WTC11 (cell line): ENCODE data around the gene KCNJ15. TPM values are rescaled to one million over a fixed set of nuclear protein-coding genes. Genes with fewer than 3 reads are reported as not detected.

Experiments used
- ATAC-seq: fragments of 200-7000 bp; cut with Tn5 transposase; 2 replicates; pipeline ENCODE4 v1.10.0; 2021; ENCODE audit warnings: mild to moderate bottlenecking, moderate library complexity
- CTCF ChIA-PET: fragments of 300-600 bp; sonication (Branson Sonifier 250); formaldehyde crosslinking; loops from one replicate; lab custom pipeline; 2021; ENCODE audit warnings: antibody characterized with exemption; lab: Charles Lee
- POLR2A ChIA-PET: fragments of 350-600 bp; sonication (Branson Sonifier 250); formaldehyde crosslinking; loops from one replicate; lab custom pipeline; 2021; ENCODE audit warnings: antibody characterized with exemption; lab: Charles Lee
- DNase-seq: peaks from one replicate; pipeline ENCODE4 v3.0.0; 2021; ENCODE audit warnings: low spot score
- H3K27ac Mint-ChIP-seq: 2 replicates; pipeline ENCODE4 v1.8.0; 2021; ENCODE audit warnings: mixed read lengths
- H3K27me3 Mint-ChIP-seq: 2 replicates; pipeline ENCODE4 v1.8.0; 2021; ENCODE audit warnings: low read depth, mild to moderate bottlenecking, moderate library complexity, mixed read lengths
- H3K36me3 Mint-ChIP-seq: 2 replicates; pipeline ENCODE4 v1.8.0; 2021; ENCODE audit warnings: mixed read lengths
- H3K4me1 Mint-ChIP-seq: 2 replicates; pipeline ENCODE4 v1.8.0; 2022; ENCODE audit warnings: mixed read lengths
- H3K4me3 Mint-ChIP-seq: 2 replicates; pipeline ENCODE4 v1.8.0; 2021; ENCODE audit warnings: mild to moderate bottlenecking, moderate library complexity, mixed read lengths
- H3K9me3 Mint-ChIP-seq: 2 replicates; pipeline ENCODE4 v1.8.0; 2021; ENCODE audit warnings: mixed read lengths
- AR ChIP-seq: fragments of 250-450 bp; sonication (Bioruptor Pico); IDR thresholded peaks from 2 replicates; pipeline ENCODE4 v1.9.0; 2021; ENCODE audit warnings: mild to moderate bottlenecking
- ATF1 ChIP-seq: sonication (generic); formaldehyde crosslinking; IDR thresholded peaks from 2 replicates; pipeline ENCODE4 v1.8.1; 2023; ENCODE audit warnings: mild to moderate bottlenecking, moderate library complexity, missing genetic modification reagents
- CDX4 ChIP-seq: fragments of 250-450 bp; sonication (Bioruptor Pico); IDR thresholded peaks from 2 replicates; pipeline ENCODE4 v1.9.0; 2021; ENCODE audit warnings: moderate library complexity, mild to moderate bottlenecking, inconsistent platforms, borderline replicate concordance
- CREB1 ChIP-seq: sonication (generic); formaldehyde crosslinking; IDR thresholded peaks from 2 replicates; pipeline ENCODE4 v1.8.0; 2023; ENCODE audit warnings: mild to moderate bottlenecking, missing genetic modification reagents
- ELF4 ChIP-seq: sonication (generic); formaldehyde crosslinking; IDR thresholded peaks from 2 replicates; pipeline ENCODE4 v1.8.1; 2022; ENCODE audit warnings: low read depth, mild to moderate bottlenecking, moderate library complexity, missing genetic modification reagents
- ESRRA ChIP-seq: sonication (generic); formaldehyde crosslinking; IDR thresholded peaks from 2 replicates; pipeline ENCODE4 v1.8.1; 2022; ENCODE audit warnings: mild to moderate bottlenecking, missing genetic modification reagents, borderline replicate concordance
- FOXK1 ChIP-seq: sonication (generic); formaldehyde crosslinking; IDR thresholded peaks from 2 replicates; pipeline ENCODE4 v1.8.0; 2022; ENCODE audit warnings: mild to moderate bottlenecking, moderate library complexity, missing genetic modification reagents
- GABPB1 ChIP-seq: sonication (generic); formaldehyde crosslinking; IDR thresholded peaks from 2 replicates; pipeline ENCODE4 v1.8.1; 2023; ENCODE audit warnings: mild to moderate bottlenecking, missing genetic modification reagents
- MLX ChIP-seq: sonication (generic); formaldehyde crosslinking; IDR thresholded peaks from 2 replicates; pipeline ENCODE4 v1.8.1; 2023; ENCODE audit warnings: mild to moderate bottlenecking, missing genetic modification reagents, moderate library complexity
- NFATC4 ChIP-seq: fragments of 250-450 bp; sonication (Bioruptor Pico); IDR thresholded peaks from 2 replicates; pipeline ENCODE4 v1.9.0; 2021; ENCODE audit warnings: mild to moderate bottlenecking
- NFYB ChIP-seq: sonication (generic); formaldehyde crosslinking; conservative IDR thresholded peaks from 2 replicates; pipeline ENCODE4 v1.8.0; 2022; ENCODE audit warnings: low read depth, missing genetic modification reagents
- NR3C1 ChIP-seq: sonication (generic); formaldehyde crosslinking; conservative IDR thresholded peaks from 2 replicates; pipeline ENCODE4 v1.8.1; 2023; ENCODE audit warnings: low read depth, mild to moderate bottlenecking, missing genetic modification reagents
- RELA ChIP-seq: sonication (generic); formaldehyde crosslinking; IDR thresholded peaks from 2 replicates; pipeline ENCODE4 v1.8.1; 2022; ENCODE audit warnings: missing genetic modification reagents, mild to moderate bottlenecking, borderline replicate concordance
- RORB ChIP-seq: fragments of 250-450 bp; sonication (Bioruptor Pico); IDR thresholded peaks from 2 replicates; pipeline ENCODE4 v1.9.0; 2021; ENCODE audit warnings: mild to moderate bottlenecking
- SP1 ChIP-seq: sonication (generic); formaldehyde crosslinking; conservative IDR thresholded peaks from 2 replicates; pipeline ENCODE4 v1.8.1; 2022; ENCODE audit warnings: missing genetic modification reagents
- total RNA-seq: library from RNA; stranded (reverse); gene quantifications from 3 replicates; pipeline ENCODE4 v1.2.3, GENCODE V29; 2021
- TF ChIP-seq, protein P1 (sequence below): sonication (generic); formaldehyde crosslinking; IDR thresholded peaks from 2 replicates; pipeline ENCODE4 v1.8.1; 2023; ENCODE audit warnings: mild to moderate bottlenecking, missing genetic modification reagents
- TF ChIP-seq, protein P2 (sequence below): fragments of 250-450 bp; sonication (Bioruptor Pico); IDR thresholded peaks from 2 replicates; pipeline ENCODE4 v1.9.0; 2021; ENCODE audit warnings: mild to moderate bottlenecking, borderline replicate concordance
- TF ChIP-seq, protein P3 (sequence below): sonication (generic); formaldehyde crosslinking; IDR thresholded peaks from 2 replicates; pipeline ENCODE4 v1.8.1; 2023; ENCODE audit warnings: mild to moderate bottlenecking, moderate library complexity, missing genetic modification reagents

The KCNJ15 gene
- total RNA-seq, 1 experiment from 2014 or later = 0.57 TPM

DNA sequence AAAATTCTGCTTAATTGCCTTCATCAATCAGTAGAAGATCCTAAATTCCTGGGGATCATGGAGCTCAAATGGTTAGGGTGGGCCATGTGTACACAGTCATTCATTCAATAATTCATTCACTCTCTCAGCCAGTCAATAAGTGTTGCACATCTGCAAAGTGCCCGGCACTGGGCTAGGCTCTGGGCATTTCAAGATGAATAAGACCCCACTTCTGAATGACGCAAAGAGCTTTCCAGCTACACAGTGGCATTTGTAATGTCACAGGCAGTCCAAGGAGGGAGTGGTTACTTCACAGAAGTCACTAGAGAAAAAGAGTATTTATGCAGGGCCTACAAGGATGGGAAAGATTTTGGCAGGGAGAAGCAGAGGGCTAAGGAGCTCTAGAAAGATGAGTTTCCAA is 93.2 kb downstream of the KCNJ15 start:
- TF ChIP-seq ESRRA (CRISPR knock-in tag) = no peak
- no peak for TF ChIP-seq MLX (CRISPR knock-in tag)
- no peak for TF ChIP-seq ELF4 (CRISPR knock-in tag)
- TF ChIP-seq SP1 (CRISPR knock-in tag) = no peak
- no peak for TF ChIP-seq CDX4
- TF ChIP-seq GABPB1 (CRISPR knock-in tag) = no peak
- no peak for TF ChIP-seq NR3C1
- TF ChIP-seq NFATC4 (CRISPR knock-in tag) = no peak
- no peak for TF ChIP-seq ATF1 (CRISPR knock-in tag)
- TF ChIP-seq CREB1 (CRISPR knock-in tag) = no peak
- TF ChIP-seq, protein P1, sequence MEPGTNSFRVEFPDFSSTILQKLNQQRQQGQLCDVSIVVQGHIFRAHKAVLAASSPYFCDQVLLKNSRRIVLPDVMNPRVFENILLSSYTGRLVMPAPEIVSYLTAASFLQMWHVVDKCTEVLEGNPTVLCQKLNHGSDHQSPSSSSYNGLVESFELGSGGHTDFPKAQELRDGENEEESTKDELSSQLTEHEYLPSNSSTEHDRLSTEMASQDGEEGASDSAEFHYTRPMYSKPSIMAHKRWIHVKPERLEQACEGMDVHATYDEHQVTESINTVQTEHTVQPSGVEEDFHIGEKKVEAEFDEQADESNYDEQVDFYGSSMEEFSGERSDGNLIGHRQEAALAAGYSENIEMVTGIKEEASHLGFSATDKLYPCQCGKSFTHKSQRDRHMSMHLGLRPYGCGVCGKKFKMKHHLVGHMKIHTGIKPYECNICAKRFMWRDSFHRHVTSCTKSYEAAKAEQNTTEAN (CRISPR knock-in tag) = no peak
- TF ChIP-seq, protein P2, sequence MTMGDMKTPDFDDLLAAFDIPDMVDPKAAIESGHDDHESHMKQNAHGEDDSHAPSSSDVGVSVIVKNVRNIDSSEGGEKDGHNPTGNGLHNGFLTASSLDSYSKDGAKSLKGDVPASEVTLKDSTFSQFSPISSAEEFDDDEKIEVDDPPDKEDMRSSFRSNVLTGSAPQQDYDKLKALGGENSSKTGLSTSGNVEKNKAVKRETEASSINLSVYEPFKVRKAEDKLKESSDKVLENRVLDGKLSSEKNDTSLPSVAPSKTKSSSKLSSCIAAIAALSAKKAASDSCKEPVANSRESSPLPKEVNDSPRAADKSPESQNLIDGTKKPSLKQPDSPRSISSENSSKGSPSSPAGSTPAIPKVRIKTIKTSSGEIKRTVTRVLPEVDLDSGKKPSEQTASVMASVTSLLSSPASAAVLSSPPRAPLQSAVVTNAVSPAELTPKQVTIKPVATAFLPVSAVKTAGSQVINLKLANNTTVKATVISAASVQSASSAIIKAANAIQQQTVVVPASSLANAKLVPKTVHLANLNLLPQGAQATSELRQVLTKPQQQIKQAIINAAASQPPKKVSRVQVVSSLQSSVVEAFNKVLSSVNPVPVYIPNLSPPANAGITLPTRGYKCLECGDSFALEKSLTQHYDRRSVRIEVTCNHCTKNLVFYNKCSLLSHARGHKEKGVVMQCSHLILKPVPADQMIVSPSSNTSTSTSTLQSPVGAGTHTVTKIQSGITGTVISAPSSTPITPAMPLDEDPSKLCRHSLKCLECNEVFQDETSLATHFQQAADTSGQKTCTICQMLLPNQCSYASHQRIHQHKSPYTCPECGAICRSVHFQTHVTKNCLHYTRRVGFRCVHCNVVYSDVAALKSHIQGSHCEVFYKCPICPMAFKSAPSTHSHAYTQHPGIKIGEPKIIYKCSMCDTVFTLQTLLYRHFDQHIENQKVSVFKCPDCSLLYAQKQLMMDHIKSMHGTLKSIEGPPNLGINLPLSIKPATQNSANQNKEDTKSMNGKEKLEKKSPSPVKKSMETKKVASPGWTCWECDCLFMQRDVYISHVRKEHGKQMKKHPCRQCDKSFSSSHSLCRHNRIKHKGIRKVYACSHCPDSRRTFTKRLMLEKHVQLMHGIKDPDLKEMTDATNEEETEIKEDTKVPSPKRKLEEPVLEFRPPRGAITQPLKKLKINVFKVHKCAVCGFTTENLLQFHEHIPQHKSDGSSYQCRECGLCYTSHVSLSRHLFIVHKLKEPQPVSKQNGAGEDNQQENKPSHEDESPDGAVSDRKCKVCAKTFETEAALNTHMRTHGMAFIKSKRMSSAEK (CRISPR knock-in tag) = no peak
- TF ChIP-seq FOXK1 = no peak
- TF ChIP-seq NFYB (CRISPR knock-in tag) = no peak
- no peak for TF ChIP-seq RELA (CRISPR knock-in tag)
- TF ChIP-seq RORB = no peak
- no peak for TF ChIP-seq AR (CRISPR knock-in tag)
- TF ChIP-seq, protein P3, sequence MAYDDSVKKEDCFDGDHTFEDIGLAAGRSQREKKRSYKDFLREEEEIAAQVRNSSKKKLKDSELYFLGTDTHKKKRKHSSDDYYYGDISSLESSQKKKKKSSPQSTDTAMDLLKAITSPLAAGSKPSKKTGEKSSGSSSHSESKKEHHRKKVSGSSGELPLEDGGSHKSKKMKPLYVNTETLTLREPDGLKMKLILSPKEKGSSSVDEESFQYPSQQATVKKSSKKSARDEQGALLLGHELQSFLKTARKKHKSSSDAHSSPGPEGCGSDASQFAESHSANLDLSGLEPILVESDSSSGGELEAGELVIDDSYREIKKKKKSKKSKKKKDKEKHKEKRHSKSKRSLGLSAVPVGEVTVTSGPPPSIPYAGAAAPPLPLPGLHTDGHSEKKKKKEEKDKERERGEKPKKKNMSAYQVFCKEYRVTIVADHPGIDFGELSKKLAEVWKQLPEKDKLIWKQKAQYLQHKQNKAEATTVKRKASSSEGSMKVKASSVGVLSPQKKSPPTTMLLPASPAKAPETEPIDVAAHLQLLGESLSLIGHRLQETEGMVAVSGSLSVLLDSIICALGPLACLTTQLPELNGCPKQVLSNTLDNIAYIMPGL = no peak
- ChIA-PET CTCF (interaction anchor here (4.6 kb wide), 1 partner anchor 181 kb away, joined by 194 read pairs; no protein-coding TSS in a partner anchor), POLR2A (no interaction called here)
- no peak overlapping the region for H3K27ac Mint-ChIP-seq
- H3K27me3 Mint-ChIP-seq = peaks cover 26% of the 10 kb centered on the region
- H3K36me3 Mint-ChIP-seq = no peaks in the 10 kb centered on the region
- no peak for ATAC-seq
- H3K4me3 Mint-ChIP-seq = no peak overlapping the region
- DNase-seq = no peak
- H3K9me3 Mint-ChIP-seq = no peaks in the 10 kb centered on the region
- H3K4me1 Mint-ChIP-seq = peaks cover 25% of the 10 kb centered on the region
